CD4-positive, alpha-beta T cell (primary cell): ENCODE measurements around the gene ZNF518A. TPM values are rescaled to one million over a fixed set of nuclear protein-coding genes. Genes with fewer than 3 reads are reported as not detected.

Source experiments
- ATAC-seq: fragments of 200-7000 bp; cut with Tn5 transposase; one replicate; pipeline ENCODE4 v1.10.0; 2022; ENCODE audit warnings: mild to moderate bottlenecking; ENCODE audit not compliant: poor library complexity
- CTCF ChIA-PET: fragments of 350-600 bp; sonication (Branson Sonifier 250); formaldehyde crosslinking; loops from one replicate; lab custom pipeline; 2021; ENCODE audit warnings: antibody characterized with exemption, inconsistent platforms; lab: Charles Lee
- POLR2A ChIA-PET: fragments of 350-600 bp; sonication (Branson Sonifier 250); formaldehyde crosslinking; loops from one replicate; lab custom pipeline; 2021; ENCODE audit warnings: antibody characterized with exemption, inconsistent platforms; lab: Charles Lee
- DNase-seq, 14 experiments: peaks; one replicate each; pipeline ENCODE4 v3.0.0-alpha.2; 2013 to 2020; ENCODE audit warnings: mixed read lengths in 2 of 14
- H3K27ac ChIP-seq, 2 donors: one replicate each; pipeline versions ENCODE4 v1.5.1 to v1.7.0; 2013; ENCODE audit warnings: low read length in 2 of 2, low read depth in 1 of 2, mild to moderate bottlenecking in 1 of 2
- H3K27me3 ChIP-seq, 2 experiments: 1 replicate in 1 of 2; 2 replicates in 1 of 2; pipeline versions ENCODE4 v1.6.1 to v1.7.0; 2013; ENCODE audit warnings: low read length in 2 of 2, control low read depth in 1 of 2, mild to moderate bottlenecking in 1 of 2, moderate library complexity in 1 of 2; ENCODE audit not compliant: insufficient read depth in 2 of 2, control insufficient read depth in 1 of 2
- H3K36me3 ChIP-seq: one replicate; pipeline ENCODE4 v1.6.1; 2013; ENCODE audit warnings: low read length, control low read depth; ENCODE audit not compliant: insufficient read depth
- H3K4me1 ChIP-seq: one replicate; pipeline ENCODE4 v1.6.1; 2013; ENCODE audit warnings: low read length, control low read depth; ENCODE audit not compliant: insufficient read depth
- H3K4me3 ChIP-seq: one replicate; pipeline ENCODE4 v1.5.1; 2013; ENCODE audit warnings: mild to moderate bottlenecking, low read length, moderate library complexity
- H3K9me3 ChIP-seq, 2 experiments: 1 replicate in 1 of 2; 2 replicates in 1 of 2; pipeline versions ENCODE4 v1.6.1 to v1.7.0; 2013; ENCODE audit warnings: low read length in 2 of 2, mild to moderate bottlenecking in 2 of 2, control low read depth in 1 of 2, moderate library complexity in 1 of 2; ENCODE audit not compliant: control insufficient read depth in 1 of 2, insufficient read depth in 1 of 2
- H3K27ac Mint-ChIP-seq: one replicate; pipeline ENCODE4 v1.8.0; 2020; ENCODE audit warnings: mixed read lengths
- H3K27me3 Mint-ChIP-seq: one replicate; pipeline ENCODE4 v1.8.0; 2021; ENCODE audit warnings: mixed read lengths
- H3K36me3 Mint-ChIP-seq: one replicate; pipeline ENCODE4 v1.8.0; 2021; ENCODE audit warnings: low read depth, mixed read lengths
- H3K4me1 Mint-ChIP-seq: one replicate; pipeline ENCODE4 v1.8.0; 2021; ENCODE audit warnings: low read depth, mixed read lengths
- H3K4me3 Mint-ChIP-seq: one replicate; pipeline ENCODE4 v1.8.0; 2020; ENCODE audit warnings: mild to moderate bottlenecking, mixed read lengths
- H3K9me3 Mint-ChIP-seq: one replicate; pipeline ENCODE4 v1.8.0; 2020; ENCODE audit warnings: mixed read lengths
- CTCF ChIP-seq: fragments of 200-600 bp; IDR thresholded peaks from one replicate; pipeline ENCODE4 v1.8.0; 2022; ENCODE audit warnings: antibody characterized with exemption, mild to moderate bottlenecking
- intact Hi-C, 2 experiments: fragments of 100-400 bp; cut with DNase I in 1 of 2; cut with micrococcal nuclease in 1 of 2; formaldehyde crosslinking; loops; one replicate each; pipeline versions ENCODE4 v1.15.1 to v1.9.0; 2023 to 2025; cut with DNase I, micrococcal nuclease
- total RNA-seq, 174 experiments: library from RNA in 2 of 174; stranded (reverse) in 2 of 174; gene quantifications; one replicate each; pipeline ENCODE4 v1.2.3 and lab custom pipeline; 2021 to 2026

Gene ZNF518A
- total RNA-seq, 2 experiments from 2014 or later = 7.4 to 7.9 TPM

- Mint-ChIP-seq H3K4me3 (no peak overlapping the region), H3K27me3 (peaks cover 93% of the 10 kb centered on the region), H3K36me3 (no peaks in the 10 kb centered on the region), H3K9me3 (peaks cover 11% of the 10 kb centered on the region), H3K27ac (no peak overlapping the region), H3K4me1 (no peaks in the 10 kb centered on the region)
- ATAC-seq (no peak), DNase-seq (no peak)
- TF ChIP-seq CTCF = no peak
- POLR2A ChIA-PET = no interaction called here
- H3K27me3 ChIP-seq = peaks cover 20 to 79% of the 10 kb centered on the region in 2 experiments
- CTCF ChIA-PET = no interaction called here
- no peaks in the 10 kb centered on the region for H3K36me3 ChIP-seq
- no peaks in the 10 kb centered on the region for H3K4me1 ChIP-seq
- H3K4me3 ChIP-seq = no peak overlapping the region
- intact Hi-C loops = no loop called here
- H3K27ac ChIP-seq = no peak overlapping the region
- peaks cover 0 to 6% of the 10 kb centered on the region in 2 experiments for H3K9me3 ChIP-seq
These were observed 17.6 kb upstream of the ZNF518A start for GRCh38 chr10:96112531-96112930.

GRCh38 chr10:96118604-96119450 is 11.3 kb upstream of the ZNF518A start:
- H3K27me3 ChIP-seq = peaks cover 18 to 46% of the 10 kb centered on the region in 2 experiments
- H3K36me3 Mint-ChIP-seq = no peaks in the 10 kb centered on the region
- no peaks in the 10 kb centered on the region for H3K4me1 Mint-ChIP-seq
- H3K4me3 ChIP-seq = no peak overlapping the region
- no peak overlapping the region for H3K27ac ChIP-seq
- H3K4me3 Mint-ChIP-seq = no peak overlapping the region
- no peaks in the 10 kb centered on the region for H3K36me3 ChIP-seq
- peaks cover 94% of the 10 kb centered on the region for H3K27me3 Mint-ChIP-seq
- DNase-seq (no peak), ATAC-seq (no peak)
- H3K9me3 ChIP-seq = peaks cover 0 to 3% of the 10 kb centered on the region in 2 experiments
- ChIA-PET POLR2A (interaction anchor here (1.2 to 1.5 kb wide), 2 partner anchors 11 to 12 kb away, joined by 3 to 4 read pairs; partner anchors contain the start of gene ZNF518A), CTCF (no interaction called here)
- no peaks in the 10 kb centered on the region for H3K4me1 ChIP-seq
- H3K27ac Mint-ChIP-seq = no peak overlapping the region
- peaks cover 3% of the 10 kb centered on the region for H3K9me3 Mint-ChIP-seq
- TF ChIP-seq CTCF = no peak
- intact Hi-C loops = no loop called here

- ChIA-PET CTCF (interaction anchor here (0.6 kb wide), 1 partner anchor 469 kb away, joined by 3 read pairs; no protein-coding TSS in a partner anchor), POLR2A (no interaction called here)
- Mint-ChIP-seq H3K27me3 (peaks cover 99% of the 10 kb centered on the region), H3K4me3 (no peak overlapping the region), H3K9me3 (peaks cover 3% of the 10 kb centered on the region), H3K27ac (no peak overlapping the region), H3K36me3 (no peaks in the 10 kb centered on the region), H3K4me1 (no peaks in the 10 kb centered on the region)
- Histone ChIP-seq H3K9me3 (peaks cover 0 to 8% of the 10 kb centered on the region in 2 experiments), H3K4me1 (no peaks in the 10 kb centered on the region), H3K4me3 (no peak overlapping the region), H3K36me3 (no peaks in the 10 kb centered on the region), H3K27me3 (peaks cover 20 to 59% of the 10 kb centered on the region in 2 experiments), H3K27ac (no peak overlapping the region)
- no peak for ATAC-seq
- TF ChIP-seq CTCF = no peak
- no peak for DNase-seq
- intact Hi-C loops = loop anchor here in 1 of 2 experiments (10.0 kb wide), 1 partner anchor 218 kb away; the partner anchor contains the start of gene CC2D2B
These were observed 7.3 kb upstream of the ZNF518A start for GRCh38 chr10:96122824-96123223.
